A673 (cell line): Measurements from ENCODE around the gene ZBED1.

Experiments used
- CTCF ChIP-seq: fragments of 300-800, 200-600 bp; sonication (generic); conservative IDR thresholded peaks from 2 replicates; pipeline ENCODE4 v1.5.1; 2017; ENCODE audit warnings: low read depth, mild to moderate bottlenecking, antibody characterized with exemption, low read length, moderate library complexity, mixed read lengths
- EZH2 ChIP-seq: fragments of 200-600 bp; sonication (generic); IDR thresholded peaks from 2 replicates; pipeline ENCODE4 v1.6.1; 2017; ENCODE audit warnings: borderline replicate concordance, low read depth, mild to moderate bottlenecking, mixed read lengths, antibody characterized with exemption, low read length; ENCODE audit not compliant: poor library complexity, severe bottlenecking

GRCh38 chrX:2486476-2487133 lies 14.2 kb downstream of the ZBED1 start:
- TF ChIP-seq CTCF (no peak), EZH2 (no peak)
